PC-3 (cell line): ENCODE data around the gene KIF3A. TPM values are rescaled to one million over a fixed set of nuclear protein-coding genes. Genes with fewer than 3 reads are reported as not detected.
A peak's percentile ranks its signal among the peaks of the same experiment; 100 is the strongest.

Source experiments
- ATAC-seq: fragments of 200-7000 bp; cut with Tn5 transposase; 2 replicates; pipeline ENCODE4 v1.9.1; 2020; ENCODE audit warnings: mild to moderate bottlenecking, moderate library complexity
- Bru-seq: library from RNA; stranded (reverse); fragments of 400-500 nt; gene quantifications from one replicate; lab custom pipeline; 2021; lab: Mats Ljungman, UMichigan
- BruChase-seq, 2 experiments: library from RNA; stranded (reverse); fragments of 400-500 nt; gene quantifications; one replicate each; lab custom pipeline; 2021; lab: Mats Ljungman, UMichigan
- BruUV-seq: library from RNA; stranded (reverse); fragments of 400-500 nt; replicated peaks from 2 replicates; lab custom pipeline; 2021; lab: Mats Ljungman, UMichigan
- CTCF ChIA-PET: fragments of 300-600 bp; sonication (Branson Sonifier 250); formaldehyde crosslinking; loops from one replicate; lab custom pipeline; 2022; ENCODE audit warnings: antibody characterized with exemption; lab: Charles Lee
- POLR2A ChIA-PET: fragments of 300-600 bp; sonication (Branson Sonifier 250); formaldehyde crosslinking; loops from one replicate; lab custom pipeline; 2022; ENCODE audit warnings: antibody characterized with exemption; ENCODE audit not compliant: unreplicated experiment; lab: Charles Lee
- DNase-seq: peaks from one replicate; pipeline ENCODE4 v3.0.0-alpha.2; 2015
- H2AFZ ChIP-seq: fragments of 300-600 bp; sonication (generic); 2 replicates; pipeline ENCODE4 v1.6.0; 2016; ENCODE audit warnings: antibody characterized with exemption, low read length
- H3F3A ChIP-seq: fragments of 300-600 bp; sonication (generic); one replicate; pipeline ENCODE4 v1.6.0; 2017; ENCODE audit warnings: antibody characterized with exemption, low read length, control low read depth, mild to moderate bottlenecking; ENCODE audit not compliant: unreplicated experiment
- H3K27ac ChIP-seq: fragments of 300-600 bp; sonication (generic); 2 replicates; pipeline ENCODE4 v1.5.1; 2016; ENCODE audit warnings: mild to moderate bottlenecking, low read length
- H3K27me3 ChIP-seq: fragments of 300-600 bp; sonication (generic); 2 replicates; pipeline ENCODE4 v1.6.1; 2016; ENCODE audit warnings: low read length, mixed read lengths
- H3K36me3 ChIP-seq: fragments of 300-600 bp; sonication (generic); 2 replicates; pipeline ENCODE4 v1.6.1; 2016; ENCODE audit warnings: low read depth, mixed run types, low read length, mixed read lengths
- H3K4me1 ChIP-seq: fragments of 300-600 bp; sonication (generic); 2 replicates; pipeline ENCODE4 v1.5.1; 2016; ENCODE audit warnings: low read length; ENCODE audit not compliant: insufficient read depth
- H3K4me2 ChIP-seq: fragments of 300-600 bp; sonication (generic); 2 replicates; pipeline ENCODE4 v1.6.0; 2016; ENCODE audit warnings: low read length
- H3K4me3 ChIP-seq: fragments of 300-600 bp; sonication (generic); 2 replicates; pipeline ENCODE4 v1.5.1; 2016; ENCODE audit warnings: mild to moderate bottlenecking, low read length, mixed read lengths
- H3K79me2 ChIP-seq: fragments of 300-600 bp; sonication (generic); 2 replicates; pipeline ENCODE4 v1.6.1; 2017; ENCODE audit warnings: low read length, mixed read lengths
- H3K9ac ChIP-seq: fragments of 300-600 bp; sonication (generic); 2 replicates; pipeline ENCODE4 v1.6.0; 2016; ENCODE audit warnings: mild to moderate bottlenecking, low read length
- H3K9me2 ChIP-seq: fragments of 300-600 bp; sonication (generic); replicated peaks from 2 replicates; pipeline ENCODE4 v1.6.1; 2016; ENCODE audit warnings: mixed run types, low read length, mixed read lengths
- H3K9me3 ChIP-seq: fragments of 300-600 bp; sonication (generic); 2 replicates; pipeline ENCODE4 v1.6.1; 2016; ENCODE audit warnings: low read length, mixed read lengths
- H4K20me1 ChIP-seq: fragments of 300-600 bp; sonication (generic); 2 replicates; pipeline ENCODE4 v1.6.1; 2016; ENCODE audit warnings: low read length, mixed read lengths
- EZH2 ChIP-seq: fragments of 300-600 bp; sonication (generic); IDR thresholded peaks from one replicate; pipeline ENCODE4 v1.6.1; 2017; ENCODE audit warnings: antibody characterized with exemption, mild to moderate bottlenecking, low read length; ENCODE audit not compliant: unreplicated experiment
- EZH2phosphoT487 ChIP-seq: fragments of 300-600 bp; sonication (generic); IDR thresholded peaks from 2 replicates; pipeline ENCODE4 v1.6.1; 2018; ENCODE audit warnings: mild to moderate bottlenecking, antibody characterized with exemption, low read length, borderline replicate concordance
- intact Hi-C: fragments of 100-400 bp; cut with micrococcal nuclease; formaldehyde crosslinking; loops from 2 replicates; pipeline ENCODE4 v1.9.0; 2023
- long read RNA-seq: library from polyadenylated mRNA; unstranded; transcript quantifications from one replicate; pipeline ENCODE4 v2.0.0, GENCODE V29; 2021; ENCODE audit not compliant: unreplicated experiment
- total RNA-seq: library from RNA; depleted of rRNA; stranded (reverse); fragments of >200 nt; gene quantifications from 2 replicates; pipeline ENCODE4 v1.2.3, GENCODE V29; 2014; rRNA removed
- TF ChIP-seq, protein P1 (sequence below): fragments of 300-600 bp; sonication (generic); conservative IDR thresholded peaks from 2 replicates; pipeline ENCODE4 v1.5.1; 2017; ENCODE audit warnings: antibody characterized with exemption, low read depth, mild to moderate bottlenecking, low read length

Gene KIF3A
- total RNA-seq = 5.7 and 9.5 TPM in 2 replicates
- percentile 68 among the genes with signal in this experiment for Bru-seq, nascent RNA
- percentile 74 among the genes with signal in this experiment for BruChase-seq, experiment 1, labeled RNA remaining after a 6-hour chase
- percentile 70 among the genes with signal in this experiment for BruChase-seq, experiment 2, labeled RNA remaining after a 2-hour chase
- long read RNA-seq, full-length matches to known transcripts = 1 of 32 reads
- long read RNA-seq, partial matches to known transcripts = 21 of 32 reads
- long read RNA-seq, other reads (novel, unspliced or antisense) = 10 of 32 reads

DNA sequence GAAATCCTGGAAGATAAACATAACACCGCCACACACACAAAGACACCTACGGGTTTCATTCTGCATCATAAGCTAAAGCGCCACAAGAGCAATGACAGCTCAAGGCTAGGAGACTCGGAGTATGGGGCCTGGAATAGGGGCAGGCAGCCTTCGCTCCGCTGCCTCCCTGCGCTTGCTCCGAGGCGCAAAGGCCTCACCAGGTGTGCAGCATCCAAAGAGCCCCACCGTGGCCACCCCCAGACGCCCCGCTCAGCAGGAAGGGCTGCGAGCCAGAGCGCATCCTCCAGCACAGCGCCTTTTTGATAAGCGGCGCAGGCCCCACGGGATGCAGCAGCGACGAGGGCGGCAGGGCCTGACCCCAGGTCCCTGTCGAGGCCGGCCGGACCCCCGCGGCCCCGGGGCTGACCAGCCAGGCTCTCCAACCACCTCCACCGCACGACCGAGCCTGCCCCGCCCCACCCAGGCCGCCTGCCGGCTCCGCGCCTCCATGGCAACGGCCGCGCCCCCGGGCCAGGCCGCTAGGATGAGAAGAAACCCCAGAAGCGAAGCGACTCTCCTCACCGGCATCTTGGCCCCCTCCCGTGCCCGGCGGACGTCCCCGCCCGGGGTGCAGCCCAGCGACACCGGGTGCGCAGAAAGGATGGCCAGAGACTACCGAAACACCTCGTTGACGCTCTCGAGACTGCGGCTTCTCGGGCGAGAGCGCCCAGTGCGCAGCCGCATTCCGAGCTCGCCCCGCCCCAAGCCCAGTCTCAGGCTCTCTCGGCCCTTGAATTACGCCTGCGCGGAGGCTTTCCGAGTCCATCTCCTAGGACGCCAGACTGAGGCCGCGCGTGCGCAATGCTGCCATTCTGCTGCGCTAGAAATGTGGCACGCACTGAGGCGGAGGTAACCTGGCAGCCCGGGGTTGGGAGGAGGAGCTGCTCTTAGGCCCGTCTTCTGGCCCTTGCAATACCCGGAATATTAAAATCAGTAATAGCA is at the start of gene KIF3A:
TSS of gene KIF3A (minus strand) at position 694 of the 981 bp plus-strand sequence. CDS start at position 567, 127 bp downstream.
- H3K4me3 ChIP-seq = peak within 1 kb of the TSS; percentile 87
- peak; percentile 95 for DNase-seq
- no peaks in the 10 kb centered on the region for H3K9me2 ChIP-seq
- peaks cover 15% of the 10 kb centered on the region for H3K4me1 ChIP-seq
- peak within 1 kb of the TSS; percentile 72 for H3K9ac ChIP-seq
- no peaks in the 10 kb centered on the region for H4K20me1 ChIP-seq
- no peaks in the 10 kb centered on the region for H3K9me3 ChIP-seq
- H3K36me3 ChIP-seq = no peaks in the 10 kb centered on the region
- POLR2A ChIA-PET = no interaction called here
- peak within 1 kb of the TSS; percentile 97 for H3K4me2 ChIP-seq
- peaks cover 21% of the 10 kb centered on the region for H3K79me2 ChIP-seq
- no peak for TF ChIP-seq EZH2
- TF ChIP-seq, protein P1, sequence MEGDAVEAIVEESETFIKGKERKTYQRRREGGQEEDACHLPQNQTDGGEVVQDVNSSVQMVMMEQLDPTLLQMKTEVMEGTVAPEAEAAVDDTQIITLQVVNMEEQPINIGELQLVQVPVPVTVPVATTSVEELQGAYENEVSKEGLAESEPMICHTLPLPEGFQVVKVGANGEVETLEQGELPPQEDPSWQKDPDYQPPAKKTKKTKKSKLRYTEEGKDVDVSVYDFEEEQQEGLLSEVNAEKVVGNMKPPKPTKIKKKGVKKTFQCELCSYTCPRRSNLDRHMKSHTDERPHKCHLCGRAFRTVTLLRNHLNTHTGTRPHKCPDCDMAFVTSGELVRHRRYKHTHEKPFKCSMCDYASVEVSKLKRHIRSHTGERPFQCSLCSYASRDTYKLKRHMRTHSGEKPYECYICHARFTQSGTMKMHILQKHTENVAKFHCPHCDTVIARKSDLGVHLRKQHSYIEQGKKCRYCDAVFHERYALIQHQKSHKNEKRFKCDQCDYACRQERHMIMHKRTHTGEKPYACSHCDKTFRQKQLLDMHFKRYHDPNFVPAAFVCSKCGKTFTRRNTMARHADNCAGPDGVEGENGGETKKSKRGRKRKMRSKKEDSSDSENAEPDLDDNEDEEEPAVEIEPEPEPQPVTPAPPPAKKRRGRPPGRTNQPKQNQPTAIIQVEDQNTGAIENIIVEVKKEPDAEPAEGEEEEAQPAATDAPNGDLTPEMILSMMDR = no peak
- no peak for TF ChIP-seq EZH2phosphoT487
- peak; percentile 97 for ATAC-seq
- H3K27me3 ChIP-seq = no peaks in the 10 kb centered on the region
- H3K27ac ChIP-seq = no peak within 1 kb of the TSS
- intact Hi-C loops = no loop called here
- H2AFZ ChIP-seq = peak within 1 kb of the TSS; percentile 93
- CTCF ChIA-PET = interaction anchor here (0.6 kb wide), 1 partner anchor 17 kb away, joined by 3 read pairs; no protein-coding TSS in a partner anchor
- BruUV-seq = no TSS peak
- no peaks in the 10 kb centered on the region for H3F3A ChIP-seq

DNA sequence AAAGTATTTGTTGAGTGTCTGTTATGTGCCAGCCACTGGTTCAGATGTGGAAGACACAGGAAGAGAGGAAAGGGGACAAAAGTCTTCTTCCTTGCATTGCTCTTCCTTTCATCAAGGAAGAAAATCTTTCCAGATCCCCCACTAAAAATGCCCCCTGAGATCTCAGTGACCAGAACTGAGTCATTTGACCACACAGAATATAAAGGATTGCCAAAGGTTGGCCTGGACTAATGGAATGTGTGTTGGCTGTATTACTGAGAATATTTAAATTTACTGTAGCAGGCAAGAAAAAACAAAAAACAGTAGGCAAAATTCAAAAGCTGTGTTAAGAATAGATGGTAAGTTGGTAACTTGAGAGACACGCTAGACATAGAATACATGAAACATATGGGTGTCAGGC is 49.7 kb upstream of the KIF3A start:
- H3K79me2 ChIP-seq = no peaks in the 10 kb centered on the region

More for the DNA sequence above, 49.7 kb upstream of the KIF3A start:
- Histone ChIP-seq H3K4me2 (no peak overlapping the region), H3K9ac (no peak overlapping the region), H3K9me3 (no peaks in the 10 kb centered on the region), H3K4me1 (peaks cover 5% of the 10 kb centered on the region; the same call in 1 of the 2 replicates), H3K27me3 (no peaks in the 10 kb centered on the region), H3K27ac (no peak overlapping the region), H3K4me3 (no peak overlapping the region), H3F3A (no peaks in the 10 kb centered on the region), H3K36me3 (no peaks in the 10 kb centered on the region), H3K9me2 (no peaks in the 10 kb centered on the region), H4K20me1 (no peaks in the 10 kb centered on the region), H2AFZ (no peak overlapping the region)
- intact Hi-C loops = no loop called here
- BruUV-seq = no TSS peak
- TF ChIP-seq EZH2 (no peak), EZH2phosphoT487 (no peak)
- TF ChIP-seq, protein P1 = no peak
- ATAC-seq (no peak), DNase-seq (no peak)
- ChIA-PET POLR2A (no interaction called here), CTCF (no interaction called here)
